Amygdala (tissue), 56 donors: Measurements from ENCODE around the gene NCKAP5.
"Not testable (repeated sequence)": the region's sequence is repeated elsewhere in the genome, so short reads cannot be mapped to it uniquely, and the experiment has no call there.

Source experiments
- DNase-seq, 56 donors: peaks; one replicate each; lab custom pipeline; 2025; lab: John Stamatoyannopoulos, UW

The NCKAP5 gene

DNA sequence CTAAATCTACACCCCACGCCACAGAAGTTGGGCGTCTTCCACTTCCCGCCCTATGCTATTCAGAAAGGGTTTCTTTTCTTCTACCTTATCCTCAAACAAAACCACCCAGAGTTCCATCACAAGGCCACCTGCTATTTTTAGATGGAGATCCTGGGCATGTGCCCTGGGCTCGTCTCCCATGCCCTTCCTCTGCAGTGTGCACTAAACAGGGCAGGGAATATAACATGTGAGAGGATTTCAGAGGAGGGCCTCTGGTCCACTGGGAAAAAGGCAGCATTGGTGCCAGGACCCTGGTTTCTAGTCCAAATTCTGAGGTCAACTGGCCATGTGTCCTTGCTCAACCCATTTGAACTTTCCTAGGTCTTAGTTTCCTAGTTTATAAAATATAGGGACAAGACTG is 320.0 kb downstream of the NCKAP5 start:
- no peak for DNase-seq

DNA sequence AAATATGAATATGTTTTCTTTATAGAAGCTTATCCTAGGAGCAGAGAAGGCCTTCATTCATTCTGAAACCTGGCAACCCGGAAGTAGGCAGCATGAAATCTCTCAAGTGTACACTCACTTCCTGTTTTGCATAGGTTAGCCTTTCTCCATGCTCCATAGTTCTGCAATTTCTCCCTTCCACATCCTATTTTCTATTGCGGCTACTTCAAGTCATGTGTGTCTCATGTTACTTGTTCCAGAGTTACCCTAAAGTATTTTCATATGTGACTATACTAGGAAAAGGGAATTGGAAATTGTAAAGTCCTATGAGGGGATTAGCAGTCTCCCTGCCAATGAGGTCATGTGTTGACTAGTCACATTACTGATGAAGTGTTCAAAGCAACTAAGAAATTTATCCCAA is 320.6 kb downstream of the NCKAP5 start:
- peak in 1 of 56 donors; percentile 39 for DNase-seq

DNA sequence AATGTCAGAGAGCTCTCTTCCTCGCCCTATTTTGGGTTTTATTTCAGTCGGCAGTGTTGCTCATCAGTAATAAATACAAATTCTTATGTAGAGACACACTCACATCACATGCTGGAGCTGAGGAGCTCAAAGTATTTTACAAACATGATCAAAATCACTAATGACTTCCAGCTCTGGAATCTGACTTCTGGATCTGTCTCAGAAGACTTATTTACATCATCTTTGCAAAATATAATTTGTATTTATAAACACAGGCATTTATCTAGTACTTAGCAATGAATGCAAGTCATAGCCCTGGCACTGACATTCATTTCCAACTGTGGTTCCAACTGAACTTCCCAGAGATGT is 327.1 kb downstream of the NCKAP5 start:
- DNase-seq: no peak

DNA sequence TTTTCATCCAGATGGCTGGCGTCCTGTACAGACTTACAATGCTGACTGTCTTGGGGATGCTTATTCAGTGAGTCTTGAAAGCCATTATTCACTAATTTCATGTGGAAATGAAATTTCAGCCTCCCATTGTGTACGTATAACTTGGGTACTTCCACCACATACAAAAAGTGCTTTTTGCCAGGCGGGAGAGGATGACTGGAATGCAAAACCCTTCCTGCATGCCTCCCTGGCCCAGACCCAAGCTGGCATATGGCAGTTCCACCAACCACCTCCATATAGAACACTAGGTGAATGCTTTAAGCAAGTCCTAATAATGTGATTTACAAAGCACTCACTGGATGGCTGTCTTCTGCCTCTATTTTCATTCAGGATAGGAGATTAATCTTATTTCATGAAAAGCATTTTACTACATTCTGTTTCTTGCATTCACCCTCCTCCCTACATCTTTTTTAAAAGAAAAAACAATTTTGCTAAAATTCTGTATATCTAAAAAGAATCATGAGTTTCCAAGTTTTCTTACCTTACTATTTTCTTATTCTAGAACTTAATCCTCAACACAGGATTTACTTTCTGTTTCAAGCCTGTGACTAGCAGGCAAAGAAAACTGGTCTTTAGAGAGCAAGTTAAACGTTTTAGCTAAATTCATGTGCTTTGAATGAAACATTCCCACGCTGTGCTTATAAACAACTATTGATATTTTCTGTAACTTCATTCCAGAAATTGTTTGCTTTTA is 327.6 kb downstream of the NCKAP5 start:
- peak in 5 of 56 donors; percentile 12 to 46 (median 14) for DNase-seq

DNA sequence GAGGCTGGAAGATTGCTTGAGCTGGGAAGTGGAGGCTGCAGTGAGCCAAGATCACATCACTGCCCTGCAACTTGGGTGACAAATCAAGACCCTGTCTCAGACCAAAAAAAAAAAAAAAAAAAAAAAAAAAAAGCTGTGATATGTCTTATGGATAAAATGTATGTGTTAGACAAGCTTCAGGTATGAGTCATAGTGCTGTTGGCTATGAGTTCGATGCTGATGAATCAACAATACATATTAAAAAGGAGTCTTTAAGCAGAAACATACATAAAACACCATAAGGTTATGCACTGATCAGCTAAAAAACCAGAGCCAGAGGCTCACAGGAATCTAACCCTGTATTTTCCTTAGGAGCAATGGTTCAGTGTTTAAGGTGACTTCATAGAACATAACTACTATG is 332.3 kb downstream of the NCKAP5 start:
- no peak for DNase-seq

DNA sequence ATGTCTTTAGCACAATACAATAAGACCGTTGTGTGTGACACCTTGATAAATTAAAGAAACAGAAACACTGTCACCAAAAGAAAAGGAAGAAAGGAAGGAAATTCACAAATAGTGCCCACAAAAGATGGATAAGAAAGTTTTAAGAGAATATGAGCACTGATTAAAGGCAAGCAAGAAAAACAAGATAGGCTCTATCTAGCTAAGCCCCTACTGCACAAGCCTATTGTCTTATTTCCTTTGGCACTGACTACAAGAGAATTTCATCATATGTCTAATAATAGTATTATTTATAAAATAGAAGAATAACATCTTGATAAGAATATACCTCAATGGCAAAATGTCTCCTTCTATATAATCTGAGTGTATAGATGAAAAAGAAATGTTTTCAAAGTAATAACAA is 335.7 kb downstream of the NCKAP5 start:
- DNase-seq: no peak

DNA sequence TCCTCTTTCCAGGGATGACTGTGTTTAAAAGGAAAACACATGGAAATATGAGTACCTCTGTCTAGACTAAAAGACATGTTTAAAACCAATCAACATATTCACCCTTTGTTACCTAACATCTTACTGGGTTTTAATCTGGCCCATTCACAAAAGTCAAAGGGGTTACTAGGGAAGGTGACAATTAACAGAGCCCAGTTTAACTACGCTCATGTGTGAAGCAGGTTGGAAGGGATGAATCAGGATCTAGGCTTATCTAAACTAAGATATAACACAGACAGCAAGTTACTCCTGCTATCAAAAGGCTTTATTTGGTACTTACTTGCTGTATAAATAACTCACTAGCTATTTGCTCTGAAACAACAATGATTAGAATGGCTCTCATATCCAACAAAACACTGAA is 337.0 kb downstream of the NCKAP5 start:
- no peak for DNase-seq

DNA sequence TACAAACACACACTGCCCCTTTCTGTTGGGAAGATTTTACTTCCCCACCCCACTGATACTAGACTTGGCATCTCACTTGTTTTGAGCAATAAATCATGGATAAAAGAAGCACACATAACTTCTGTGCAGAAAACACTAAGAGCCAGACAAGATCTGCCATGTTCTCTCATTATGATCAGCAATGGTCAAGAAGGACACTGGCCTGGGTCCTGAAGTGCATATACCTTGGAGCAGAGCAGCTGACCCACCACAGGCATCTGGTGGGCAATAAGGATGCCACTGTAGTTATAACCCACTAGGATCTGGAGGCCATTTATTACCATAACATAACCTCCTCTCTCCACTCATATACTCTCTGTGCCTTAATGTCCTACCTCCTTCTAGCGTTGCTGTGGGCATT is 338.3 kb downstream of the NCKAP5 start:
- no peak for DNase-seq

DNA sequence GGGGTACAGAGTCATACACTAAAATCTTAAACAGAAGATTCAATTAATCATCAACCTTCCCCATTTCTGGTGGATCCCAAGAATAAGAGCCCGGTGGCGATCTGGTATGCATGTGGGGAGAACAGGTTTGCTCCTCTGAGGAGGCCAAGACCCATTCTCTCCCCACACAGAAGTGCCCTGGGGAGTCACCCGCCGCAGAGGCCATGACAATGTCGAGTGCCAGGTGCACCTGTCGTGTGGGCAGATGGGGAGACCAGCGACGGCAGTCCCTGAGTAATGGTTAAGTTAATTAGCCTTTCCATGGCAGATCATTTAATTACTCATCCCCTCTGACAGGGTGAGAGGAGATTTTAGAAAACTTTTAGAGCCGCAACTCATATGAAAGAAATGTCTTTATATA is 345.0 kb downstream of the NCKAP5 start:
- no peak for DNase-seq

DNA sequence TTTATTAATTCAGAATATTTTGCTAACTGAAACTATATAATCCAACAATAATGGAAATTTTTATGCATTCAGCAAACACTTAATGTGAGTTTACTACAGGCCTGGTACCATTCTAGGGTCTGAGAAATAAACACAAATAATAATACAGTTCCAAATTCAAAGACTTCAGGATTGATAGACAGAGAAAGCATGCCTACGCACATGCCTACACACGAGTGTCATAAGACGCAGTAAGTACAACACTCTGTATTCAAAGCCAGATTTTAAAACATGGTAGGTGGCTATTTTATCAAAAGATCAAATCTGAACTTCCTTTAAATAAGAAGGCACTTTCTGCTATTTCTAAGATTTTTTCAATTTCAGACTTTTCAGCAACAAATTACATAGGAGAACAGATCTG is 346.9 kb downstream of the NCKAP5 start:
- no peak for DNase-seq

DNA sequence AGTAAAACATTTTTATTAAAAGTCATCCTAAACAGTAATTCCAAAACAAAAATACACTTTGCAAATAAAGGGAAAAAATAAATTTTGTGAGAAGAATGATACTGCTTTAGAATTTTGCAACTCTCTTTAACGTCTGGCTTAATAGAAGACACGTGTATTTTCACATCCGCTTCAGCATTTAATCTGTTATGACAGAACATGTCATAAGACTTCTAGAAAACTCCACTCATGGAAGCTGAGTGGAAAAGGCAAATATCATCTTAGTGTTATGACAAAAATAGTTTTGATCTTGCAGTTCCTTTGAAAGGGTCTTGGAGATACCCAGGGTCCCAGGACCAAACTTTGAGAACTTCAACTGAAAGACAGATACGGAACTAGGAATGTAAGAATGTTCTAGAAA is 350.1 kb downstream of the NCKAP5 start:
- DNase-seq: no peak

DNA sequence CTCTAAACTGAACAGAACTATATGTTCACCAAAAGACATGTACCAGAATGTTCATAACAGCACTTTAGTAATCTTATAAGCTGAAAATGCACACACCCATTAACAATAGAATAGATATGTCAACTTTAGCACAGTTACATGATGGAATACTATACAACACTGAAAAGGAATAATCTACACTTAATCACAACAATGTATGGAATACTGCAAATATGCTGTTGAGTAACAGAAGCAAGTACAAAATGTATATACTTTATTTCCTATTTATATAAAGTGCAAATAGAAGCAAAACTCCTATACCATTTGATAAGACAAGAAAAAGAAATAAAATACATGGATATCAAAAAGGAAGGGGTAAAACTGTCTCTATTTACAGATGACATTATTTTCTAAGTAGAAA is 352.8 kb downstream of the NCKAP5 start:
- DNase-seq: no peak

DNA sequence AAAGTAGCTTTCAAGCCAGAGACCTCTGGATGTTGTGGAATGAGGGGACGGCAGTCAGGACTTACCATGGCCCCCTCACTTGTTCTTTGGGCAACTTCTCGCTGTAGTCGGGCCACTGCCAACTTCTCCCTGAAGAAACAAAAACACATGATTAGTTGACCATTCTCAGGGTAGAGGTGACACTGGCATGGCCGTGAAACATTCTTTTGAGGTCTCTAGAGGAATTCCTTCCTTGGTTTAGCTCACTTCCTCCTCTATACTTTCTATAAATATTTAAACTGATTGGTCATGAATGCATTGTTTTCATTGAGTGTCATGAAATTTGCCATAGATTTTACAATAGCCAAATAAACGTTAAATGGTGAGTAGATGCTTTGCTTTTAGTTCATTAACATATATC is 354.6 kb downstream of the NCKAP5 start:
- no peak for DNase-seq

DNA sequence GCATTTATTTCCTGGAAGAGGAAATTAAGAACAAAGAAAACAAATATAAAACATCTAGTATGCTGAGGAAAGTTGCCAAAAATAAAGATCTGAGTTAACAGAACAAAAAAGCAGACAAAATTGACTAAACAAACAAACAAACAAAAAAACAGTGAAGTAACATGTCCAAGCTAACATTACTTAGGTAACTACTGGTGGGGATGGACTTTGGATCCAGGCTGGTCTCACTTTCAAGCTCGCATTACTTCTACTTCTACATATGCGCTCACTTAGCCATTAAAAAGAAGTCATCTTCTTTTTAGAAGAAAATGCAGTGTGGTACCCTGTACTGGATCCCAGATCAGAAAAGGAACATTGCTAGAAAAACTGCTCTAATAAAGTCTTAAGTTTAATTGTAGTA is 358.9 kb downstream of the NCKAP5 start:
- DNase-seq: no peak

DNA sequence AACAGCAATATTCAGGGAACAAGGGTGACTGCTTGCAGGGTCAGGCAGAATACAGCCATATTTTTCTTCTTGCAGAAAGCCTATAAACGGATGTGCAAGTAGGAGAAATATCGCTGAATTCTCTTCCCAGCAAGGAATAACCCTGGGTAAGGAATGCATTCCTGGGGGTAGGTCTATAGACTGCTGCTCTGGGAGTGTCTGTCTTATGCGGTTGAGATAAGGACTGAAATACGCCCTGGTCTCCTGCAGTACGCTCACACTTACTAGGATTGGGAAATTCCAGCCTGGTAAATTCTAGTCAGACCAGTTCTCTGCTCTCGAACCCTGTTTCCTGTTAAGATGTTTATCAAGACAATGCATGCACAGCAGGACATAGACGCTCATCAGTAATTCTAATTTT is 361.6 kb downstream of the NCKAP5 start:
- DNase-seq: not testable (repeated sequence)

DNA sequence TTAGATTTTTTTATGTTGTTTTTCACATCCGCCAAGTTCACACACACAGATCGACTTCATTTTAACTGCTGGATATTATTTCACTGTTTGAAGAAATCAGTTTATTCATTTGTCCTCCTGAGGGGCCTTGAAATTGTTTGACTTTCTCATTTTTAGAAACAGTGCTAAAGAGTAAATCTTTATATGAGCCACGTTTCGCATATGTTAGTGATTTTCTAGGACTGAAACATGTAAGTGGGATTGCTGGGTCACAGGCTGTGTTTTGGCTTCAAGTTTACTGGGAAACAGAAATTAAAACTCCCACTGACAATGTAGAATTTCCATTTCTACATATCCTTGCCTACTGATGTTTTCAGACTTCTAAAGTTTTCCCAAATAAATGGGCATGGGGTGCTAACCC is 363.8 kb downstream of the NCKAP5 start:
- DNase-seq: no peak

DNA sequence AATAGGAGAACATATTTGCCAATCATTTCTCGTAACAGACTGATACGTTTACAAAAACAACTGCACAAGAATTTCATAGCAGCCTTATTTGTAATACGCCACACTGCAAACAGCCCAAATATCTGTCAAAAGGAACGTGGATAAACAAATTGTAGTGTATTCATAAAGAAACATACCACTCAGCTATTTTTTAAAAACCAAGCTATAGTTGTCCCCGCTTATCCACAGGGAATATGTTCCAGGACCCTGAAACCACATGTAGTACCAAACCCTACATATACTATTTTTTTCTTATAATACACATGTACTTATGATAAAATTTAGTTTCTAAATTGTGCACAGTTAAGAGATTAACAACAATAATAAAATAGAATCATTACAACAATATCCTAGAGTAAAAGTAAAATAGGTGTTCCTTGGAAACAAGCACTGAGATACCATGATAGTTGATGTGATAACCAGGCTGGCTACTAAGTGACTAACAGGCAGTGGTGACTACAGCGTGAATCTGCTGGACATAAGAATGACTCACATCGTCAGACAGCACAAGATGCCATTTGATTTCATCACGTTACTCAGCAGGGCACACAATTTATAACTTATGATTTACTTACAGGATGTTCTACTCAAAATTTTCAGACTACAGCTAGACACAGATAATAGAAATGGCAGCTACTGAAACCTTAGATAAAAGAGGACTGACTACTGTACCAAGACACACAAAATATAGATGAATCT is 367.4 kb downstream of the NCKAP5 start:
- DNase-seq: no peak

DNA sequence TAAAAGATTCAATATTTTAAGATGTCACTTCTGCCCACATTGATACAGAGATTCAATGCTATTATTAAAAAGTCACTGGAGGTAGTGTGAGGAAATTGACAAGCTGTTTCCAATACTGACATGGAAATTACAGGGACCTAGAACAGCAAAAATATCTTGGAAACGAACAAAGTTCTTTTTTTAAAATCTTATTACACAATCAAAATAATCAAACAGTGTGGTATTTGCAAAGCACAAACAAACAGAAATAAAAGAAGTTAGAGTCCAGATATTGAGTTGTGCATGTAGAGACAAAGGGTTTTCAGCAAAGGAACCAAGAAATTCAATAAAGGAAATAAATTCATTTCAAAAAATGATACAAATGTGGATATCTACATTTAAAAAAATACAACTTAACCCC is 369.6 kb downstream of the NCKAP5 start:
- DNase-seq: no peak

DNA sequence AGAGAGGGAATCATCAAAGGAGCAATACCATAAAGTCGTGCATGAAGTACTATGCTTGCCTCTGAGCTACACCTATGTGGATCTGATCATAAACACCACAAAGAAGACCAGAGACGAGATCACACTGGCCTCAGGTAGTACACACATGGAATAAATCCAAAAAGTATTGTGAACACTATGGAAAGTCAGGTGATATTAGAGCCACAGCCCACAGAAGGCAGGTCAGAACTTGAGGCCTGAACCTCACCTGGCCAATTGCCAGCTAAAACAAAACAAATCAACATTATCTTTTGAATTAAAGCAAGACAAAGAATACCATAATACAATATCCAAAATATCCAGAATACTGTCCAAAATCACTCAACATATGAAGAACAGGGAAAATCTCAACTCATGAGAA is 371.1 kb downstream of the NCKAP5 start:
- no peak for DNase-seq

DNA sequence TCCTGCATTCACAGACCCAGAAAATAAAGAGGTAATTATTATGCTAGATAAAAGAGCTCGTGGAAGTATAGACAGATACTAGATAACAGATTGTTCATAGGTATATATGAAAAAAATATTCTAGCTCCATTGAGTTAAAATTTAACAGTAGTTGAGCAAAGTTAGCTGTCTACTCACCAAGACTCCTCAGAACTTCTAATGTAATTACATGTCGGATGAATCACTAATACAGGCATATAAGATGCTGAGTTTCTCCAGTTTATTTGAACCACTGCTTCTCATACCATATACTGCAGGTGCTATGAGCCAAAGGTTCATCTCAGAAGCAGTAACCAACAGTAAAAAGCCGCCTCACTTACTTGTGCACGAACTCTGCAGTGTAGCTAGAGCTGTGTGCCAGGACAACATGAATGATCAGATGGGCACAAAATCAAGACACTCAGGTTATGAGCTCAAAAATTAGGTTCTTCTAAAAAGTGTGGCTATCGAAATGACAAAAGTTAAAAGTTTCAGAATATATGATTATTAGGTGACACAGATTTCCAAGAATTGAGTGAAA is 373.4 kb downstream of the NCKAP5 start:
- no peak for DNase-seq

DNA sequence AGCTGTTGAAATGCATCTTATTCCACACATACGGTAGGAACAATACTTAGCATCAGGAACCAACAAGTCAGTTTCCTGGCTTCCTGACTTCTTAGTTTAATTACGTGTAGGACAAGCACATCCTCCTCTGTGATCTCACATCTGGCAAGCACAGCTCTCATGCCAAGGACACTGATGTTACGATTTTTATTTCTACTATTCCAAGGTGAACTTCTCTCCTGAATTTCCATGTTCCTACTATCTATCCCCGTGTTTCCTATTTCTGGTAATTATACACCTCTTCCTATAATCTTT is 374.0 kb downstream of the NCKAP5 start:
- DNase-seq: no peak
